Measurements from ENCODE around the gene UBASH3B.

GRCh38 chr11:122764371-122765090, 109.0 kb downstream of the UBASH3B start:
- TF ChIP-seq, protein P1, sequence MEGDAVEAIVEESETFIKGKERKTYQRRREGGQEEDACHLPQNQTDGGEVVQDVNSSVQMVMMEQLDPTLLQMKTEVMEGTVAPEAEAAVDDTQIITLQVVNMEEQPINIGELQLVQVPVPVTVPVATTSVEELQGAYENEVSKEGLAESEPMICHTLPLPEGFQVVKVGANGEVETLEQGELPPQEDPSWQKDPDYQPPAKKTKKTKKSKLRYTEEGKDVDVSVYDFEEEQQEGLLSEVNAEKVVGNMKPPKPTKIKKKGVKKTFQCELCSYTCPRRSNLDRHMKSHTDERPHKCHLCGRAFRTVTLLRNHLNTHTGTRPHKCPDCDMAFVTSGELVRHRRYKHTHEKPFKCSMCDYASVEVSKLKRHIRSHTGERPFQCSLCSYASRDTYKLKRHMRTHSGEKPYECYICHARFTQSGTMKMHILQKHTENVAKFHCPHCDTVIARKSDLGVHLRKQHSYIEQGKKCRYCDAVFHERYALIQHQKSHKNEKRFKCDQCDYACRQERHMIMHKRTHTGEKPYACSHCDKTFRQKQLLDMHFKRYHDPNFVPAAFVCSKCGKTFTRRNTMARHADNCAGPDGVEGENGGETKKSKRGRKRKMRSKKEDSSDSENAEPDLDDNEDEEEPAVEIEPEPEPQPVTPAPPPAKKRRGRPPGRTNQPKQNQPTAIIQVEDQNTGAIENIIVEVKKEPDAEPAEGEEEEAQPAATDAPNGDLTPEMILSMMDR (conservative IDR thresholded peaks at IDR 0.05) = no peak
- no peak for TF ChIP-seq EZH2 (IDR thresholded peaks at IDR 0.05; ENCODE audit: low read depth)

Measured in PC-9 (cell line).